Hepatic stellate cell (primary cell): ENCODE data around the gene FAM98C.

Experiments used
- DNase-seq: peaks from one replicate; pipeline ENCODE4 v3.0.0; 2011; ENCODE audit warnings: low spot score

FAM98C gene

GRCh38 chr19:38378866-38379265 is 24.0 kb upstream of the FAM98C start:
- no peak for DNase-seq

GRCh38 chr19:38381138-38381537 is 21.8 kb upstream of the FAM98C start:
- no peak for DNase-seq

GRCh38 chr19:38383184-38383583 is 19.7 kb upstream of the FAM98C start:
- DNase-seq, result no peak

GRCh38 chr19:38383743-38384142 is 19.1 kb upstream of the FAM98C start:
- DNase-seq, result no peak

GRCh38 chr19:38384209-38385027 is 18.5 kb upstream of the FAM98C start:
- no peak for DNase-seq

- DNase-seq, result no peak
Observed at GRCh38 chr19:38385057-38385803, 17.7 kb upstream of the FAM98C start.

GRCh38 chr19:38385804-38386257 is 17.1 kb upstream of the FAM98C start:
- no peak for DNase-seq

- no peak for DNase-seq
Observed at GRCh38 chr19:38386300-38386970, 16.5 kb upstream of the FAM98C start.

- DNase-seq, result no peak
Observed at GRCh38 chr19:38386971-38387549, 15.8 kb upstream of the FAM98C start.

- DNase-seq, result peak; percentile 97
Observed at GRCh38 chr19:38387550-38388348, 15.1 kb upstream of the FAM98C start, which contains the start of gene GGN. TSS of gene GGN (minus strand) at chr19:38388034. CDS start at chr19:38387261, 773 bp downstream.

GRCh38 chr19:38388349-38389100 is 14.4 kb upstream of the FAM98C start, which contains the start of gene SPRED3:
TSS of gene SPRED3 (plus strand) at chr19:38388697. CDS start at chr19:38390303, 1,606 bp downstream.
- peak; percentile 76 for DNase-seq

- peak; percentile 96 for DNase-seq
Observed at GRCh38 chr19:38389101-38389925, 13.6 kb upstream of the FAM98C start.

GRCh38 chr19:38389957-38390924 is 12.7 kb upstream of the FAM98C start:
- DNase-seq, result no peak

GRCh38 chr19:38391911-38392464 is 10.9 kb upstream of the FAM98C start:
- DNase-seq, result no peak

GRCh38 chr19:38392707-38393308 is 10.1 kb upstream of the FAM98C start:
- DNase-seq, result peak; percentile 75

GRCh38 chr19:38394488-38394887 is 8.4 kb upstream of the FAM98C start:
- DNase-seq, result no peak

- DNase-seq, result no peak
Observed at GRCh38 chr19:38395381-38396114, 7.3 kb upstream of the FAM98C start.
